Hypothalamus (tissue), 51 donors: ENCODE results near the gene ANAPC13.
A peak's percentile ranks its signal among the peaks of the same experiment; 100 is the strongest.

Experiments
- DNase-seq, 51 donors: peaks; one replicate each; lab custom pipeline; 2025; lab: John Stamatoyannopoulos, UW

ANAPC13 gene, protein sequence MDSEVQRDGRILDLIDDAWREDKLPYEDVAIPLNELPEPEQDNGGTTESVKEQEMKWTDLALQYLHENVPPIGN

DNA sequence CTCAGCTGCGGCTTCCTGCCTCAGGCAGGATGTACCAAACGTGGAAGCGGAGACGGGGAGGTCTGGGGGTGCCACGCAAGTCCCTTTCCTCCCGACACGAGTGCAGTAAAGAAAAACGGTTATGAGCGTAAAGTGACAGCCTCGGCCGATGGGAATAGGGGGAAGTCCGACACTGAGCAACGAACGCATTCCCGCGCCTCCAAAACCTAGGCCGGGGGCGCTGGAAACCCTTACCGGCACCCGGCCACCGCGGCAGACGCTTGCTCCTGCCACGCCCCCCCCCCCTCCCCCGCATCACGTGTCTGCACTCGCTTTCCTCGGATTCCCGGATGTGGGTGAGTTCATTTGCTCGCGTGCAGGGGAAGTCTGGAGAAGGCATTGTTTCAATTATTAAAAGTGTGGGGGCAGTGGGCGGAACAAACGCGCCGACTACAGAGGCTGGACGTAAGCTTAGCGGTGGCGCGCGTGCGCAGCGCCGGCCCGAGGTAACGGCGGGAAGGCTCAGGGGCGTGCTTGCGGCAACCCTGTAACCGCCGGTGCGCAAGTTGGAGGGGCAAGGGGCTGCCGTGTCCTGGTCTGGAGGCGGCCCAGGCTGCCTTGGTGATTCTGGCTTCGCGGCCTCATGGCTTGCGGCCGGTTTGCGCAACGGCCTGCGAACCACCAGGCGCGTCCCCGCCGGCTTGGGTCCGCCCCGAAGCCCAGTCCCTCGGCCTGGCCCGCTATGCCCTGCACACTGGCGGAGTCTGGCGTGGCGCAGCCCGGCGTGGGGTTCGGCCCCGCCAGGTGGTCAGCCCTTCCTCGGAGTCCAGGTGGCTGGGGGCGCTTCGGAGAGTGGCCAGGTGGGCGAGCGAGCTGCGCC, at the start of gene ANAPC13, which contains the start of gene CEP63:
TSS of gene ANAPC13 (minus strand) at position 268 of the 859 bp plus-strand sequence. CDS start 3,081 bp downstream, outside the sequence.
TSS of gene CEP63 (plus strand) at position 340 of the 859 bp plus-strand sequence. CDS start 9,264 bp downstream, outside the sequence.
- peak; percentile 76 to 100 (median 90) for DNase-seq

DNA sequence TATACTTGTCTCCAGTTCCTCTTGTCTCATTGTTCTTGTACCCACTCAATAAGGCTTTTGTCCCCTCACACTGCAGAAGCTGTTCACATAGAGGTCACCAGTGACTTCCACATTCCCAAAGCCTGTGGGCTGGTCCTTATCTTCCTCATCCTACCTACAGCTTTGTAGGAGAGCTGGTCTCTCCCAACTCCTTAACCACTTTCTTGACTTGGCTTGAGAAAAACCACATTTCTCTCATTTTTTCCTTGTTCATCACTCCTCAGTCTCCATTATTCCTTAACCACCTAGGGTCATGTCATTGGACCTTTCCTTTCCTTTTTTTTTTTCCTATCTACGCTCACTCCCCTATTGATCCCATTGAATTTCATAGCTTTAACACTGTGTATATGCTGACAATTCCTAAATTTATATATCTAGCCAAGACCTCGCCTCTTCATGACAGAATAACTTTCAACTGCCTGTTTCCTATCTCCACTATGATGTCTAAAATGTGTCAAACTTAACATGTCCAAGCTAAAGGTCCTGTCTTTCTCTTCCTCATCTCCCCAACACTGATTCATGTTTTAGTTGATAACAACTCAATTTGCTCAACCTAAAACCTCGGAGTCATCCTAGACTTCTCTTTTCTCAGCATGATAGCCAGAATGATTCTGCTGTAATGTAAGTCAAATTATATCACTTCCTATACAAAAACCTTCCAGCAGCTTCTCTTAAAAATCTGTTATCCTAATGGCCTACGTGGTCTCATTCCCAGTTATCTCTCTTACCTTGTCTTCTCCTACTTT, 49.6 kb upstream of the ANAPC13 start:
- DNase-seq, result no peak

DNA sequence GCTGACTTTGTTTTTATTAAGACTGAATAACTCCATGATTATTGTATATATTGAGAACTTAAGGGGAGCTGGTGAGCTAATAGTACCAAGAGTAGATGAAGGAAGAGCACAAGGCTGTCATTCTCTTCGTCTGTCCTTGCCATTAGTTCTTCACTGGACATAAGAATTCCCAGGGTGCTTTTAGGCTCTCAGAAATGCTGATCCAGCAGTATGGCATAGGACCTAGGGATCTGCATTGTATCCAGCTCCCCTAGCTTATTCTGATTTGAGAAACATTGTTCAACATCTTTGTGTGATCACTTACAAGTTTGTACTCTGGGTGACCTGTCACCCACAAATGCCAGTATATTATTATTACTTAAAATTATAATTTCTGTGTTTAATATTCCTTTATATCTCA, 47.7 kb upstream of the ANAPC13 start:
- no peak for DNase-seq

DNA sequence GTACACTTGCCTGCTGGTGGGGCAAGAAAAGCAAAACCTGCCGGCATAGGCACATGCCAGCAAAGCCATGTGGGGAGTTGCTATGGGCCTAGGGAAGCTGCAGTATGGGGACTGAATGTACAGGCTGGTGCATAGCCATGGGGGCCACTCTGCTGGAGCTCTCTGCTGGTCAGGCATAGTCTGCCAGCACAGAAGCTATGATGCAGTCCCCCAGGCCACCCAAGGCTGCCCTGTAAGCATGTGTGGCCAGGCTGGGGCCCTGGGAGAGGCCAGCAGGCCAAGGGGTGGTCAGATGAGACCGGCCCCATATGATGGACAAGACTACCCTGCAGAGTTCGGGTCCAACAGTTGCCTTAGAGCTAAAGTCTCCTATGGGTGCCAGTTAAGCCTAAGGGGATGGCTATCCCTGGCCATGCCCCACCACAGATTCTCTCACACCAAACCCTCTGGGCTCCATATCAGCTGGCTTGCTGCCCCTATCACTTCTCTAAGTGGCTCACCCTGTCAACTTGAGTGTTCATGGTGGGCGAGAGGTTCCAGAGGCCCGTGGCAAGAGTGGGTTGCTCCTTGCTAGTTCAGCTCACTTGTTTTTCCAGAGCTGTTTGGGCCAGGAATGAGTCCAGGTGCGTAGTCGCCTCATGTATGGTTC, 41.9 kb upstream of the ANAPC13 start:
- no peak for DNase-seq

DNA sequence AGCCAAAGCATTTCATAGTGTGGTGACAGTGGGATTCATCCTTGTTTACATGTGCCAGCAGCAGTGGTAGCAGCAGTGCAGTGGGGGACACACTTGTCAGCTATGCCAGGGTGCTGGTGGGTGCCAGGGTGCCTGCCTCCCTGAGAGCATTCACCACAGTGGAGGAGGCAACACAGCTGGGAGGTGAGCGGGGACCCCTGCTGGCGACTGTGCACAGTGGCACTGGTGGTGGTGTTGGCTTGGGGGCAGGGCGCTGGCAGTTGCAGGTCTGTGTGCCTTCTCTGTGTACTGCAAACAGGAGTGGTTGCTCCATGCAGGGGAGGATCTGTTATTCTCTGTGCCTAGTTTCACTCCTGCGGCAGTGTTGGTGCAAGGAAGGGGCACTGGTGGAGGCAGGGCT, 41.3 kb upstream of the ANAPC13 start:
- DNase-seq, result no peak

DNA sequence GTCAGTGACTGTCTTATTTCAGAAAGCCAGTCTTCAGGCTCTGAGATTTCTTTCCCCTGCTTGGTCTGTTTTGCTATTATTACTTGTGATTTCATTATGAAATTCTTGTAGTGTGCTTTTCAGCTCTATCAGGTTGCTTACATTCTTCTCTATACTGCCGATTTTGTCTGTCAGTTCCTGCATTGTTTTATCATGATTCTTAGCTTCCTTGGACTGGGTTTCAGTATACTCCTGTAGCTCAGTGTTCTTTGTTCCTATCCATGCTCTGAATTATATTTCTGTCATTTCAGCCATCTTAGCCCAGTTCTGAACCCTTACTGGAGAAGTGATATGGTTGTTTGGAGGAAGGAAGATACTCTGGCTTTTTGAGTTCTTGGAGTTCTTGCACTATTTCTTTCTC, 40.5 kb upstream of the ANAPC13 start:
- no peak for DNase-seq

DNA sequence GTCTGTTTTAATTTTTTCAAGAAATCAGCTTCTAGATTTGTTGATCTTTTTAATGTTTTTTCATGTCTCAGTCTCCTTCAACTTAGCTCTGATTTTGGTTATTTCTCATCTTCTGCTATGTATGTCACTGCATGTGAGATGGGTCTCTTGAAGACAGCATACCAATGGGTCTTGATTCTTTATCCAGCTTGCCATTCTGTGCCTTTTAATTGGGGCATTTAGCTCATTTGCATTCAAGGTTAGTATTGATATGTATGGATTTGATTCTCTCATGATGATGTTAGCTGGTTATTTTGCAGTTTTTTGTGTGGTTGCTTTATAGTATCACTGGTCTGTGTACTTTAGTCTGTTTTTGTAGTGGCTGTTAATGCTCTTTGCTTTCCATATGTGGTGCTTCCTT, 39.5 kb upstream of the ANAPC13 start:
- DNase-seq, result no peak

DNA sequence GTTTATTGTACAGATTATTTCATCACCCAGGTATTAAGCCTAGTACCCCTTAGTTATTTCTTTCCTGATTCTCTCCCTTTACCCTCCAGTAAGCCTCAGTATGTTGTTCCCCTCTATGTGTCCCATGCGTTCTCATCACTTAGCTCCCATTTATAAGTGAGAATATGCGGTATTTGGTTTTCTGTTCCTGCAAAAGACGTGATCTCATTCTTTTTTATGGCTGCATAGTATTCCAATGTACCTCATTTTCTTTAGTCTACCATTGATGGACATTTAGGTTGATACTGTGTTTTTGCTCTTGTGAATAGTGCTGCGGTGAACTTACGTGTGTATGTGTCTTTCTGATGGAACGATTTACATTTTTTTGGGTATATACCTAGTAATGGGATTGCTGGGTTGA, 36.8 kb upstream of the ANAPC13 start:
- DNase-seq, result no peak

DNA sequence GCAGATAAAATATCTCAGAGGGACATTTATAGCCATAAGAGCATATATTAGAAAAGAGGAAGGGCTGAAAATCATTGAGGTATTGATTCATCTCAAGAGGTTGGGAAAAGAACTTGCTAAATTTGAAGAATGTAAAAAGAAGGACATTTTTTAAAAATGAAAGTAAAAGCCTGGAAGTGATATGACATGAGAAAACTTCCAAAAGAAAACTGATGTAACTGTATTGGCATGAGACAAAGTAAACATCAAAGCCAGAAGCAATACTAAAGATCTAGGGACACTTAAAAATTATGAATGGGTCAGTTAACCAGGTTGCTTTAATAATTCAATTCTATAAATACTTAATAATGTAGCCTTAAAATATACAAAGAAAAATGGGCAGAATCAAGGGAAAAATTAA, 32.0 kb upstream of the ANAPC13 start:
- DNase-seq, result no peak

DNA sequence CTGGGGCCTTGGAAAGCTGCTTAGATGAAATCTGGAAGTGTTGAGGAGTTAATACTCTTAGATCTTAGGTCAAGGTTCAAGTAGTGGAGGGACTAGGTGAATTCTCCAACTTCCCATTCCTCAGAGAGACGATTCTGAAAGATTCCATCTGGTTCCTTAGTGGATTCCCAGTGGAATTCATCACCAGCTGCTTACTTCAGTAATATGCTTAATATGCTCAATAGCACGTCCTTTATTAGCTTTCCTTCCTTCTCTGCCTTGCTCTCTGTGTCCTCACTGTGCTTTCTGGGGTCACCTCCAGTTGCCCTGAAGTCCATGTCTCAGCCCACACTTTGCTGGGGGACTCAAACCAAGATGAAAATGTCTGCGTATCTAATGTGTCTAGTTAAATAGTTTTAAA, 31.1 kb upstream of the ANAPC13 start:
- no peak for DNase-seq

DNA sequence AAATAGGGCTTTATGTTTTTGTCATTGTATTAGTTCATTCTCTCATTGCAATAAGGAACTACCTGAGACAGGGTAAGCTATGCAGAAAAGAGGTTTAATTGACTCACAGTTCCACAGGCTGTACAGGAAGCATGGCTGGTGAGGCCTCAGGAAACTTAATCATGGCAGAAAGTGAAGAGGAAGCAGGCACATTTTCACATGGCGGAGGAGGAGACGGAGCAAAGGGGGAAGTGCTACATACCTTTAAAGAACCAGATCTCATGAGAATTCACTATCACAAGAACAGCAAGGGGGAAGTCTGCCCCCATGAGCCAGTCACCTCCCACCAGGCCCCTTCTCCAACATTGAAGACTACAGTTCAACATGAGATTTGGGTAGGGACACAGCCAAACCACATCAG, 25.7 kb upstream of the ANAPC13 start:
- no peak for DNase-seq

DNA sequence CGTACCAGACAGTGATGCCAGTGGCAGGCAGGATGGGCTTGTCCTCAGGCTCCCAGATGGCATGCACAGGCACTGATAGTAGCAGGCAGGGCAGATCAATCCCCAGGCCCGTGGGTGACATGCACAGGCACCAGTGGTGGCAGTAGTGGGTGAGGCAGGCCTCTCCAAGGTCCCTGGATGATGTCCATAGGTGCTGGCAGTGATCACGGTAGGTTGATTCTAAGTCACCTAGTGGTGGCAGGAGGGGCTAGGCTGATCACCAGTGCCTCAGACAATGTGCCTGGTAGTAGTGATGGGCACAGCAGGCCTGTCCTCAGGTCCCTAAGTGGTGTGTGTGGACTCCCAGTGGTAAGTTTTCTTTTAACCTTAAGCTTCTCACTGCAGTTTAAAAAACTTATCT, 19.7 kb upstream of the ANAPC13 start:
- DNase-seq, result no peak

DNA sequence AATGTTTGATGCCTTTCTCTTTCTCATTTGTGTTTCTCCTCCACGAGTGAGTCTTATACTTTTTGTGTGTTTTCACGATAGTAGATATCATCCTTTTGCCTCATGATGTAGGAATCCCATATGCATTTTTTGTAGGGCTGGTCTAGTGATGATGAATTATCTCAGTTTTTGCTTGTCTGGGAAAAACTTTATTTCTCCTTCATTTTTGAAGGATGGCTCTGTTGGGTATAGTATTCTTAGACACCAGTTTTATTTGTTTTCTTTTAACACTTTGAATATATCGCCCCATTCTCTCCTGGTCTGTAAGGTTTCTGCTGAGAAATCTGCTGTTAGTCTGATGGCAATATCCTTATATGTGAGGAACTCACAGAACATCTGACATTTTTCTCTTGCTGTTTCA, 18.3 kb upstream of the ANAPC13 start:
- no peak for DNase-seq

DNA sequence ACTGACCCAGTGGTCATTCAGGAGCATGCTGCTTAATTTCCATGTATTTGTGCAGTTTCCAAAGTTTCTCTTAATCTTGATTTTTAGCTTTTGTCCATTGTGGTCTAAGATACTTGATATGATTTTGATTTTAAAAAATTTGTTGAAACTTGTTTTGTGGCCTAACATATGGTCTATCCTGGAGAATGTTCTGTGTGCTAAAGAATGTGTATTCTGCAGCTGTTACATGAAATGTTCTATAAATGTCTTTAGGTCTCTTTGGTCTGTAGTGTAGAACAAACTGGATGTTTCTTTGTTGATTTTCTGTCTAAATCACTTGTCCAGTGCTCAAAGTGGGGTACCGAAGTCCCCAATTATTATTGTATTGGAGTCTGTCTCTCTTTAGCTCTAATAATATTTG, 17.5 kb upstream of the ANAPC13 start:
- DNase-seq, result no peak

DNA sequence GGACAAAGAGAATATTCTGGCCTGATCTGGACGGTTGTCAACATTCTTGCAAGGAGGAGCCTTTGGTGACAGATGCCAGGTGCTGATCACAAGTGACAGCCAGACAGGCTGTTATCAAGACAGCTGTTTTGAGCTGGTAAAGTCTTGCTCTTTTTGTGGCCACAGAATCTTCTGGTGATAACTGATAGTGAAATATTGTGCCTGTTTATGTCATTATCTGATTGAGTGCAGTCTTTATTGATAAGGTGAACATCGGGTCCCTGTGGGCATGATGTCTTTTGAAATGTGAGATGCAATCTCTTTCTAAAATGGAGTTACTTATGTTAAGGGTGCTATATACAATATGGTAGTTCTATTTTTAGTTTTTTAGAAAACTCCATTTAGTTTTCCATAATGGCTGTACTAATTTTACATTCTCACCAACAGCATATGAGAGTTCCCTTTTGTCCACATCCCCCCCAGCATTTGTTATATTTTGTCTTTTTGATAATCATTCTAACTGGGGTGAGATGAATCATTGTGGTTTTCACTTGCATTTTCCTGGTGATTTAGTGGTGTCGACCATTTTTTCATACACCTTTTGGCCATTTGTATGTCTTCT, 10.8 kb upstream of the ANAPC13 start:
- DNase-seq, result no peak

DNA sequence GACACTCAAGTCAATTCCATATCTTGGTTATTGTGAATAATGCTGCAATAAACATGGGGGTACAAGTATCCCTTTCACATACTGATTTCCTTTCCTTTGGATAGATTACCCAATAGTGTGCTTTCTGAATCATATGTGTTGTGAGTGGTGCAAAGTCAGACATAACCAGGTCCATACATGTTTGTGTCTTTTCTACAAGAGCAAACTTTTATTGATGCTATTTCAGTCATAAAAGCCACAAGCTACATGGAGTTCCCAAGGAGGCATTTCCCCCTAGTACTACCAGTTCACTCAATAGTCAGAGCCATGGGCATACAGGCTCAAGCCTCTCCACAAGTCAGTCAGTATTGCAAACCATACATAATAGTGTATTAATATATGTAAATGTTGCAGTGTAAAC, 10.2 kb upstream of the ANAPC13 start:
- no peak for DNase-seq

DNA sequence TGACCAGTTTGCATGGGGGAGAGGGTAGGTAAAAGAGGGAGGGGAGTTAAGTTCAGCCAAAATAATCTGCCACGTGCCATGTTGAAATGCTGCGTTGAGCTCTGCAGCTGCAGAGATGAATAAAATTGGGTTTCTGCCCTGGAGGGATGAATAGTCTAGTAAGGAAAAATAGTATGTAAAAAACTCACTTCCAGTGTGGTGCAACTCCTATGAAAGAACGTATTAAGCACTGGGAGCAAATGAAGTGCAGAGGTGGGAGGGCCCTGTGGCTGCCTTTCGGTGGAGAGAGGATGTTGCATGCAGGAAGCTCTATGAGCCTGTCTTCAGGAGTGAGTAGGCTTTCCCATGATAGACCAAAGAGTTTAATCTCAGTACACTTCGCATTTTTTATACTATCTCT, 8.7 kb upstream of the ANAPC13 start:
- DNase-seq, result no peak

DNA sequence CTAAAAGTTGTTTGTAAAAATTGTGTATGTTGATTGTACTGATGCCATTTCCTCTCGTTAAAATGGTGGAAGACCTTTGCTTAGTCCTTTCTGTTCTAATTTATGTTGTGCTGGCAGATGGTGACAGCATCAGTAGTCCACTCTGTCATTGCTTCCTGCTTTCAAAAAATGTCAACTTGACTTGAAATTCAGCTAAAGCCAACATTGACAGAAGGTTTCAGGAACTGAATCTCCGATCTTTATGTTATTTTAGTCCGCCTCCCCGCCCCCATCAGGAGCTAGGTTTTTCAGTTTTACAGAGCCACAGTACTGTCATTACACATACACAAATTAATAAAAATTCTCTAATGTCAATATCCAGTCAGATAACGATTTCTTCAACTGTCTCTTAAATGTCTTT, 1.6 kb upstream of the ANAPC13 start:
- no peak for DNase-seq

DNA sequence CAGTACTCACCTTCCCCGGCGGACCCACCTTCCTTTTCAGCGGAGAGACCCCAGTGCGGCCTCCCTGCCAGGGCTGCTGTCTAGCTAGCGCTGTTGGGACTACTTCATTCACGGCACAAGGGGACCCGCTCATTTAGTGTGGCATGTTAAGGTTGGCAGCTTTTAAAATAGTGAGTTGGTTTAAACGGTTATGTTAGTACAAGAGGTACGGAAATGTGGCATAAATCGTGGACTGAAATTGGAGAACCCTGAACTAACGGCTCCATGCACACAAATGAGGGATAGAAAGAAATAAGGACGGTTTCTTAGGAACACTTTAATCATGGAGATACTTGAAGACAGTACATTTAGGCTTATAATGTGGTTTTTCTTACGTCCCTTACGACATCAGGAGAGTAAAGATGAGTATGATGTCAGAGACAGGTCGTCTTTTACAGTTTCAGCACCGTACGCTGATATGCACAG, 824 bp upstream of the ANAPC13 start:
- DNase-seq, result peak in 1 of 51 donors; percentile 59

DNA sequence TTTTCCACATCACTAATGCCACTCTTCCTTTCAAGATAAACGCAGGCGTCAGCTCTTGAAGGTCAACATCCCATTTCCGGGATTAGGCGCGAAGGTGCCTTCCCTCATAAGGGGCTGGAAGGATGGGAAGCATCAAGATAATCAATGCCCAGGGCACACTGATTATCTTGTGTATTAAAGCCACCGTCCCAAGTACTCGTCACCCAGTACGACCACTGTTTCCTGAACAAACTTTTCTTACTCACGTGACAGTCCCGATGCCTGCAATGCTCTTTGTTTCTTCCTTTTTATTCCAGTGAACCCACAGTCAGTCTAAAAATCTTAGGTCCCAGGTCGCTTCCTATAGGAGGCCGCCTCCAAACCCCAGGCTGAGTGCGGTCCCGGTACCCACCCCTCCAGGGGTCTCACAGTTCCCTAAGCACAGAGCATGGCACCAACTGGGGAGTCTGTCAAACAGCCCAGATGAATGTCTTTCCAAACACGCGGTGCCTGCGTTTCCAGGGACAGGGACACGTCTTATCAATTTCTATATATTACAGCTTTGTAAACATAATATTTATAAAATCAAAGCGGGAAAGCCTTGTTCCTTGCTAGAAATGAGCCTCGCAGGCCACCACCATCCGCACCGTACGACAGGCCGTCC, 589 bp downstream of the ANAPC13 start:
- DNase-seq, result peak in 1 of 51 donors; percentile 85
